HEK293 (cell line): ENCODE data around the gene PPCDC.

Experiments
- CTCF ChIP-seq: fragments of 450-650 bp; formaldehyde crosslinking; IDR thresholded peaks from 2 replicates; pipeline ENCODE4 v1.5.1; 2016; ENCODE audit warnings: missing biosample characterization, missing genetic modification characterization
- KLF9 ChIP-seq: fragments of 450-650 bp; formaldehyde crosslinking; IDR thresholded peaks from 2 replicates; pipeline ENCODE4 v1.5.1; 2016; ENCODE audit warnings: missing biosample characterization, missing genetic modification characterization, low read depth
- MZF1 ChIP-seq: fragments of 450-650 bp; formaldehyde crosslinking; IDR thresholded peaks from 2 replicates; pipeline ENCODE4 v1.5.1; 2017; ENCODE audit warnings: missing biosample characterization, missing genetic modification characterization, borderline replicate concordance
- PATZ1 ChIP-seq: fragments of 450-650 bp; formaldehyde crosslinking; IDR thresholded peaks from 2 replicates; pipeline ENCODE4 v1.5.1; 2016; ENCODE audit warnings: missing biosample characterization, missing genetic modification characterization
- RBAK ChIP-seq: fragments of 450-650 bp; formaldehyde crosslinking; IDR thresholded peaks from 2 replicates; pipeline ENCODE4 v1.5.1; 2016; ENCODE audit warnings: missing biosample characterization, missing genetic modification characterization
- SP7 ChIP-seq: fragments of 450-650 bp; formaldehyde crosslinking; IDR thresholded peaks from 2 replicates; pipeline ENCODE4 v1.5.1; 2016; ENCODE audit warnings: missing biosample characterization, missing genetic modification characterization
- ZBTB21 ChIP-seq: fragments of 450-650 bp; formaldehyde crosslinking; IDR thresholded peaks from 2 replicates; pipeline ENCODE4 v1.5.1; 2017; ENCODE audit warnings: missing biosample characterization, missing genetic modification characterization
- ZBTB44 ChIP-seq: fragments of 450-650 bp; IDR thresholded peaks from 2 replicates; pipeline ENCODE4 v1.5.1; 2018; ENCODE audit warnings: missing biosample characterization, mild to moderate bottlenecking, missing genetic modification characterization
- ZBTB7A ChIP-seq: fragments of 450-650 bp; formaldehyde crosslinking; IDR thresholded peaks from 2 replicates; pipeline ENCODE4 v1.5.1; 2016; ENCODE audit warnings: low read depth, missing biosample characterization, missing genetic modification characterization
- ZFHX2 ChIP-seq: fragments of 450-650 bp; formaldehyde crosslinking; conservative IDR thresholded peaks from 2 replicates; pipeline ENCODE4 v1.5.1; 2016; ENCODE audit warnings: missing biosample characterization, missing genetic modification characterization
- ZFP69B ChIP-seq: fragments of 450-650 bp; formaldehyde crosslinking; IDR thresholded peaks from 2 replicates; pipeline ENCODE4 v1.5.1; 2016; ENCODE audit warnings: missing biosample characterization, missing genetic modification characterization
- ZIC2 ChIP-seq: fragments of 450-650 bp; formaldehyde crosslinking; IDR thresholded peaks from 2 replicates; pipeline ENCODE4 v1.5.1; 2016; ENCODE audit warnings: missing biosample characterization, missing genetic modification characterization
- ZNF10 ChIP-seq: fragments of 450-650 bp; formaldehyde crosslinking; IDR thresholded peaks from 2 replicates; pipeline ENCODE4 v1.5.1; 2017; ENCODE audit warnings: missing biosample characterization, missing genetic modification characterization
- ZNF398 ChIP-seq: fragments of 450-650 bp; formaldehyde crosslinking; IDR thresholded peaks from 2 replicates; pipeline ENCODE4 v1.5.1; 2017; ENCODE audit warnings: missing biosample characterization, missing genetic modification characterization
- ZNF558 ChIP-seq: fragments of 450-650 bp; formaldehyde crosslinking; IDR thresholded peaks from 2 replicates; pipeline ENCODE4 v1.5.1; 2016; ENCODE audit warnings: missing biosample characterization, missing genetic modification characterization
- ZNF600 ChIP-seq: fragments of 450-650 bp; formaldehyde crosslinking; IDR thresholded peaks from 2 replicates; pipeline ENCODE4 v1.5.1; 2016; ENCODE audit warnings: missing biosample characterization, missing genetic modification characterization
- TF ChIP-seq, protein P1 (sequence below): fragments of 450-650 bp; formaldehyde crosslinking; IDR thresholded peaks from 2 replicates; pipeline ENCODE4 v1.5.1; 2016; ENCODE audit warnings: missing biosample characterization, missing genetic modification characterization, borderline replicate concordance
- TF ChIP-seq, protein P2 (sequence below): fragments of 450-650 bp; IDR thresholded peaks from 2 replicates; pipeline ENCODE4 v1.5.1; 2018; ENCODE audit warnings: missing biosample characterization, missing genetic modification characterization

Gene PPCDC

GRCh38 chr15:74978503-74978902, 44.9 kb upstream of the PPCDC start (continued):
- no peak for TF ChIP-seq ZBTB44 (tag by site-specific recombination)
- TF ChIP-seq, protein P1, sequence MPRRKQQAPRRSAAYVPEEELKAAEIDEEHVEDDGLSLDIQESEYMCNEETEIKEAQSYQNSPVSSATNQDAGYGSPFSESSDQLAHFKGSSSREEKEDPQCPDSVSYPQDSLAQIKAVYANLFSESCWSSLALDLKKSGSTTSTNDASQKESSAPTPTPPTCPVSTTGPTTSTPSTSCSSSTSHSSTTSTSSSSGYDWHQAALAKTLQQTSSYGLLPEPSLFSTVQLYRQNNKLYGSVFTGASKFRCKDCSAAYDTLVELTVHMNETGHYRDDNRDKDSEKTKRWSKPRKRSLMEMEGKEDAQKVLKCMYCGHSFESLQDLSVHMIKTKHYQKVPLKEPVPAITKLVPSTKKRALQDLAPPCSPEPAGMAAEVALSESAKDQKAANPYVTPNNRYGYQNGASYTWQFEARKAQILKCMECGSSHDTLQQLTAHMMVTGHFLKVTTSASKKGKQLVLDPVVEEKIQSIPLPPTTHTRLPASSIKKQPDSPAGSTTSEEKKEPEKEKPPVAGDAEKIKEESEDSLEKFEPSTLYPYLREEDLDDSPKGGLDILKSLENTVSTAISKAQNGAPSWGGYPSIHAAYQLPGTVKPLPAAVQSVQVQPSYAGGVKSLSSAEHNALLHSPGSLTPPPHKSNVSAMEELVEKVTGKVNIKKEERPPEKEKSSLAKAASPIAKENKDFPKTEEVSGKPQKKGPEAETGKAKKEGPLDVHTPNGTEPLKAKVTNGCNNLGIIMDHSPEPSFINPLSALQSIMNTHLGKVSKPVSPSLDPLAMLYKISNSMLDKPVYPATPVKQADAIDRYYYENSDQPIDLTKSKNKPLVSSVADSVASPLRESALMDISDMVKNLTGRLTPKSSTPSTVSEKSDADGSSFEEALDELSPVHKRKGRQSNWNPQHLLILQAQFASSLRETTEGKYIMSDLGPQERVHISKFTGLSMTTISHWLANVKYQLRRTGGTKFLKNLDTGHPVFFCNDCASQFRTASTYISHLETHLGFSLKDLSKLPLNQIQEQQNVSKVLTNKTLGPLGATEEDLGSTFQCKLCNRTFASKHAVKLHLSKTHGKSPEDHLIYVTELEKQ (tag by site-specific recombination) = no peak
- TF ChIP-seq ZNF600 (tag by site-specific recombination) = no peak
- TF ChIP-seq ZBTB21 (tag by site-specific recombination) = no peak
- 0 out of 2 replicates have a peak, but pooled peaks have one; percentile 40 for TF ChIP-seq ZNF10 (tag by site-specific recombination)
- TF ChIP-seq ZBTB7A (tag by site-specific recombination) = no peak
- no peak for TF ChIP-seq ZFHX2 (tag by site-specific recombination)
- TF ChIP-seq RBAK = no peak
- TF ChIP-seq SP7 = no peak
- TF ChIP-seq ZFP69B (tag by site-specific recombination) = no peak
- no peak for TF ChIP-seq KLF9
- TF ChIP-seq ZIC2 (tag by site-specific recombination) = 0 out of 2 replicates have a peak, but pooled peaks have one; percentile 14
- TF ChIP-seq ZNF558 (tag by site-specific recombination) = no peak
- TF ChIP-seq, protein P2, sequence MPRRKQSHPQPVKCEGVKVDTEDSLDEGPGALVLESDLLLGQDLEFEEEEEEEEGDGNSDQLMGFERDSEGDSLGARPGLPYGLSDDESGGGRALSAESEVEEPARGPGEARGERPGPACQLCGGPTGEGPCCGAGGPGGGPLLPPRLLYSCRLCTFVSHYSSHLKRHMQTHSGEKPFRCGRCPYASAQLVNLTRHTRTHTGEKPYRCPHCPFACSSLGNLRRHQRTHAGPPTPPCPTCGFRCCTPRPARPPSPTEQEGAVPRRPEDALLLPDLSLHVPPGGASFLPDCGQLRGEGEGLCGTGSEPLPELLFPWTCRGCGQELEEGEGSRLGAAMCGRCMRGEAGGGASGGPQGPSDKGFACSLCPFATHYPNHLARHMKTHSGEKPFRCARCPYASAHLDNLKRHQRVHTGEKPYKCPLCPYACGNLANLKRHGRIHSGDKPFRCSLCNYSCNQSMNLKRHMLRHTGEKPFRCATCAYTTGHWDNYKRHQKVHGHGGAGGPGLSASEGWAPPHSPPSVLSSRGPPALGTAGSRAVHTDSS (tag by site-specific recombination) = no peak
- TF ChIP-seq MZF1 (tag by site-specific recombination) = no peak
- no peak for TF ChIP-seq PATZ1
- TF ChIP-seq ZNF398 (tag by site-specific recombination) = 0 out of 2 replicates have a peak, but pooled peaks have one; percentile 13
- no peak for TF ChIP-seq CTCF (tag by site-specific recombination)
